GM12872 (cell line): Measurements from ENCODE around the gene SNX2.

Source experiments
- CTCF ChIP-seq: IDR thresholded peaks from 3 replicates; pipeline ENCODE4 v1.5.1; 2011; ENCODE audit warnings: low read depth, mild to moderate bottlenecking, low read length, moderate library complexity; ENCODE audit not compliant: insufficient read depth

Gene SNX2

GRCh38 chr5:122844136-122844909, 69.4 kb downstream of the SNX2 start:
- TF ChIP-seq CTCF: no peak

GRCh38 chr5:122844910-122845228, 70.0 kb downstream of the SNX2 start:
- TF ChIP-seq CTCF: no peak

GRCh38 chr5:122845229-122846050, 70.6 kb downstream of the SNX2 start, which contains the start of gene SNX24:
TSS of gene SNX24 (plus strand) at chr5:122845613. CDS start at chr5:122845634, 21 bp downstream.
- no peak for TF ChIP-seq CTCF

- TF ChIP-seq CTCF: no peak
These were observed 71.2 kb downstream of the SNX2 start for GRCh38 chr5:122846051-122846550.

GRCh38 chr5:122847687-122848081, 72.8 kb downstream of the SNX2 start:
- no peak for TF ChIP-seq CTCF

GRCh38 chr5:122849771-122850170, 74.9 kb downstream of the SNX2 start:
- TF ChIP-seq CTCF: no peak

- no peak for TF ChIP-seq CTCF
These were observed 83.6 kb downstream of the SNX2 start for GRCh38 chr5:122858451-122858850.
